Stimulated activated CD8-positive, alpha-beta memory T cell treated with anti-CD3 and anti-CD28 coated beads, Interleukin-12 subunit alpha, Interleukin-12 subunit beta, amount 100 ng/mL, for 1 hour (primary cell): Measurements from ENCODE around the gene SFI1.

Source experiments
- DNase-seq: peaks from one replicate; pipeline ENCODE4 v3.0.0-alpha.2; 2020; ENCODE audit warnings: low read depth

SFI1 gene

GRCh38 chr22:31616315-31616980 is 120.1 kb downstream of the SFI1 start:
- no peak for DNase-seq

- DNase-seq = no peak
Observed at GRCh38 chr22:31618057-31618456, 121.7 kb downstream of the SFI1 start.

GRCh38 chr22:31618471-31619176 is 122.3 kb downstream of the SFI1 start:
- no peak for DNase-seq

- DNase-seq = no peak
Observed at GRCh38 chr22:31619611-31620300, 123.4 kb downstream of the SFI1 start.

GRCh38 chr22:31620756-31621480 is 124.6 kb downstream of the SFI1 start:
- no peak for DNase-seq

GRCh38 chr22:31621507-31622124 is 125.3 kb downstream of the SFI1 start:
- no peak for DNase-seq

- DNase-seq = no peak
Observed at GRCh38 chr22:31622980-31623379, 126.6 kb downstream of the SFI1 start.

- no peak for DNase-seq
Observed at GRCh38 chr22:31623592-31624304, 127.4 kb downstream of the SFI1 start.

GRCh38 chr22:31625257-31625640 is 128.9 kb downstream of the SFI1 start:
- DNase-seq = no peak

GRCh38 chr22:31625661-31626426 is 129.5 kb downstream of the SFI1 start:
- DNase-seq = no peak

GRCh38 chr22:31626427-31627150 is 130.3 kb downstream of the SFI1 start:
- no peak for DNase-seq

GRCh38 chr22:31627223-31627731 is 130.9 kb downstream of the SFI1 start:
- DNase-seq = no peak

- no peak for DNase-seq
Observed at GRCh38 chr22:31628362-31628761, 132.0 kb downstream of the SFI1 start.

- DNase-seq = no peak
Observed at GRCh38 chr22:31628969-31629708, 132.8 kb downstream of the SFI1 start.

- DNase-seq = no peak
Observed at GRCh38 chr22:31629741-31630184, 133.4 kb downstream of the SFI1 start.

GRCh38 chr22:31630331-31631329 is 134.3 kb downstream of the SFI1 start:
- DNase-seq = peak; percentile 80

- no peak for DNase-seq
Observed at GRCh38 chr22:31631436-31631835, 135.1 kb downstream of the SFI1 start.
